Myocyte (in vitro differentiated cells): ENCODE data around the gene PYGO2. TPM values are rescaled to one million over a fixed set of nuclear protein-coding genes. Genes with fewer than 3 reads are reported as not detected.

Source experiments
- DNase-seq: peaks from one replicate; pipeline ENCODE4 v3.0.0-alpha.2; 2012; ENCODE audit warnings: low read depth
- total RNA-seq: library from RNA; depleted of rRNA; stranded (reverse); fragments of >200 nt; gene quantifications from 2 replicates; pipeline ENCODE4 v1.2.3, GENCODE V29; 2014

PYGO2 gene
- total RNA-seq, 1 donor from 2014 or later, result 25.8 TPM

GRCh38 chr1:154945962-154946850 is 15.4 kb downstream of the PYGO2 start:
- DNase-seq, result no peak

- DNase-seq, result no peak
Observed at GRCh38 chr1:154945160-154945961, 16.2 kb downstream of the PYGO2 start.

- DNase-seq, result peak; percentile 29
Observed at GRCh38 chr1:154944401-154945159, 17.0 kb downstream of the PYGO2 start.

- DNase-seq, result peak; percentile 37
Observed at GRCh38 chr1:154943649-154944400, 17.8 kb downstream of the PYGO2 start.

GRCh38 chr1:154941333-154942013 is 20.1 kb downstream of the PYGO2 start:
- DNase-seq, result peak; percentile 22

GRCh38 chr1:154940651-154941194 is 20.9 kb downstream of the PYGO2 start:
- no peak for DNase-seq

- no peak for DNase-seq
Observed at GRCh38 chr1:154940213-154940560, 21.4 kb downstream of the PYGO2 start.

- DNase-seq, result no peak
Observed at GRCh38 chr1:154938604-154939399, 22.8 kb downstream of the PYGO2 start.

GRCh38 chr1:154937988-154938386 is 23.6 kb downstream of the PYGO2 start:
- no peak for DNase-seq

- DNase-seq, result peak; percentile 95
Observed at GRCh38 chr1:154937085-154937987, 24.2 kb downstream of the PYGO2 start.

- peak; percentile 98 for DNase-seq
Observed at GRCh38 chr1:154936555-154937084, 25.0 kb downstream of the PYGO2 start, which contains the start of gene PMVK. Gene PMVK, minus strand, starts transcription at chr1:154936719. Its CDS starts 34 bp downstream, at chr1:154936685.

- no peak for DNase-seq
Observed at GRCh38 chr1:154935749-154936554, 25.6 kb downstream of the PYGO2 start.

- DNase-seq, result no peak
Observed at GRCh38 chr1:154934358-154934948, 27.1 kb downstream of the PYGO2 start.

GRCh38 chr1:154931940-154932487 is 29.6 kb downstream of the PYGO2 start:
- peak; percentile 31 for DNase-seq

- DNase-seq, result no peak
Observed at GRCh38 chr1:154926201-154926600, 35.4 kb downstream of the PYGO2 start.
